ENCODE measurements around the gene KRT13.

KRT13 gene

GRCh38 chr17:41494524-41494923 is 10.9 kb downstream of the KRT13 start:
- peak; percentile 59 for DNase-seq (ENCODE audit: low spot score)

DNA sequence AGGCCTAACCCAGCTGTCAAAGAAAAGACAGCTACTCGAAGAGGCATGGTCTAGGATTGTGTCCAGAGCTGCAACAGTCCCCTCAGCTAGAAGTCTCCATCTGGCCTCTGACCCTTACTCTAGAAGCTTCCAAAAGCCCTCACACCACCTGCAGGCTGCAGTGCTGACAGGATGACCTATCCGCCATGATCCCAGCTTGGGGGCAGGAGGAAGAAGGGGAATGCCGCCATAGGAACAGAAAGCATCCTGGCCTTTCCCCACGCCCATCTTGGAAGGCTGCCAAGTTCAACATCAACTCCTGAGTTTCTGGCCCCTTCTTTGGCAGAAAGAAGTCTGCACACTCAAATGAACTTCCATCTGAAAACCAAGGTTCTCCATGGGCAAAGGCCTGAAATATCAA is 12.6 kb downstream of the KRT13 start:
- DNase-seq (ENCODE audit: low spot score) = no peak

DNA sequence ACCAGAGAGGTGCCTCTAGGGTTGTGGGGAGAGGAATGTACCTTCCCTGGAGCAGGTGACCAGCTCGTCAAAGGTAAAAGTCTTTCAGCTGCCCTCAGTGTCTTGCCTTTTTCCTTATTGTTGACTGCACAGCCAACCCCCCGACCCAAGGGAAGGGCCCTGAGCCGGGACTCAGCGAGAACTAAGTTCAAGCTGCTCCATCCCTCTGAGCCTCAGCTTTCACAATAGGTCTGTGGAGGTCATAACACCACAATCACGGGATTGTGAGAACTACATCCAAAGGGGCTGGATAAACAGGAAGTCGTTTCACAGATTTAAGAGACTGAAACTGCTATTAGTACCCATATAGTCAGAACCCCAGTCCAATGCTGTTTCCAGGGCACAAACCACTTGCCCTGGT is 13.1 kb downstream of the KRT13 start:
- no peak for DNase-seq (ENCODE audit: low spot score)

- no peak for DNase-seq (ENCODE audit: low spot score)
These were observed 13.9 kb downstream of the KRT13 start for GRCh38 chr17:41491476-41491875.

- DNase-seq (ENCODE audit: low spot score) = no peak
These were observed 15.1 kb downstream of the KRT13 start for GRCh38 chr17:41490000-41490990.

DNA sequence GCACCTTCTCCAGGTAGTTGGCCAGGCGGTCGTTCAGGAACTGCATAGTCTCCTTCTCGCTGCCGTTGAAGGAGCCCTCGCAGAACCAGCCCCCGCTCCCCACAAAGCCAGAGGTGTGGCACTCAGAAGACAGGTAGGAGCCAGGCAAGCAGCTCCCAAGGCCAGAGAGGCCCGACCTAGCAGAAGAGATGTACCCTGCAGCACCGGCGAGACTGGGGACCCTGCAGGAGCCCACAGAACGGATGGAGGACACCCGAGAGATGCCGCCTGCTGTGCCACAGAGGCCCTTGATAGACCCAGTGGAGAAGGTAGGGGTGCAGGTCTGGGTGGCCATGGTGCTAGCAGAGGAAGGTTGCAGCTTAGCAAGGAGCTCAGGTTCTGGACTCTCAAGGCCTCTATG is 15.9 kb downstream of the KRT13 start, which contains the start of gene KRT36:
KRT36 (minus strand) TSS at position 380 of the 400 bp plus-strand sequence; CDS start at position 334, 46 bp downstream.
- no peak for DNase-seq (ENCODE audit: low spot score)

DNA sequence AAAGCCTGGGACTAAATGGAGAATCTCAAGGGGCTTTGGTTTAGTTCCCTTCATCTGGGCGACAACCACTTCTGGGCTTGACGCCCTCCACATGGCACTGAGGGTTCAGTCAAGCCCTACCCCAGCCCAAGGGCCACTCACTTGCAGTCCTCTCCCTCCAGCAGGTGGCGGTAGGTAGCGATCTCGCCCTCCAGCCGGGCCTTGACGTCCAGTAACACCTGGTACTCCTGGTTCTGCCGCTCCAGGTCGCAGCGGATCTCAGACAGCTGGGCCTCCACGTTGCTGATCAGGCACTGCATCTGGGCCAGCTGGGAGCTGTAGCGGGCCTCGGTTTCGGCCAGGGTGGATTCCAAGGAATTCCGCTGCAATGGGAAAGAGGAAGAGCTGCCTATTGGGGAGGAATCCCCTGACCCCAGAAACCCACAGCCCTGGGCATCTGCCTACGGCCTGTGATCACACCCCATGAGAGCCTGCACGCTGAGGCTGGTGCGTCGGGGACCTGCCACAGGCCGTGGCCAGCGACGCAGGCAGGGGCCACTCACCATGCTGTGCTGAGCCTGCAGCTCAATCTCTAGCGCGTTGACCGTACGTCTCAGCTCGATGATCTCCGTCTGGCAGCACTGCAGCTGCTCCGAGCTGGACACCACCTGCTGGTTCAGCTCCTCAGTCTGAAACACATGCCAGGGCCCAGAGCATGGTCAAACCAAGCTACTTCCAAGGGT is 18.4 kb downstream of the KRT13 start:
- no peak for DNase-seq (ENCODE audit: low spot score)

- no peak for DNase-seq (ENCODE audit: low spot score)
These were observed 19.1 kb downstream of the KRT13 start for GRCh38 chr17:41486316-41486715.

- no peak for DNase-seq (ENCODE audit: low spot score)
These were observed 20.2 kb downstream of the KRT13 start for GRCh38 chr17:41484920-41485904.

- no peak for DNase-seq (ENCODE audit: low spot score)
These were observed 21.2 kb downstream of the KRT13 start for GRCh38 chr17:41483991-41484826.

GRCh38 chr17:41483531-41483930 is 21.9 kb downstream of the KRT13 start:
- DNase-seq (ENCODE audit: low spot score) = no peak

GRCh38 chr17:41481036-41481435 is 24.4 kb downstream of the KRT13 start, which contains the start of gene KRT35:
Gene KRT35 (minus strand): TSS chr17:41481151. CDS start chr17:41481097, 54 bp downstream.
- no peak for DNase-seq (ENCODE audit: low spot score)

DNA sequence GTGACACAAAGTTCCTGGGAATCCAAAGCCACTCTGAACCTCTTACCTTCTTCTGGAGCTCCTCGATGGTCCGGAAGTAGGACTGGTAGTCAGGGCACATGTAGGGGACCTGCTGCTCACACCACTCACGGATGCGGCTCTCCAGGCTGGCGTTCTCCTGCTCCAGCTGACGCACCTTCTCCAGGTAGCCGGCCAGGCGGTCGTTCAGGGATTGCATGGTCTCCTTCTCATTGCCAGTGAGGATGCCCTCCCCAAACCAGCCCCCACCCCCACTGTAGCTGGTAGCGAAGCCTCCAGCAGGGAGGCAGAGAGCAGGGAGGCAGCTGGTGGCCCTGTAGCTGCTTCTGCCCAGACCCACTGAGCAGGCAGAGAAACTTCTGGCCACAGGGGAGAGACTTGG is 24.8 kb downstream of the KRT13 start:
- DNase-seq (ENCODE audit: low spot score) = no peak

- DNase-seq (ENCODE audit: low spot score) = no peak
These were observed 25.3 kb downstream of the KRT13 start for GRCh38 chr17:41480136-41480535.

- DNase-seq (ENCODE audit: low spot score) = no peak
These were observed 27.2 kb downstream of the KRT13 start for GRCh38 chr17:41478237-41478636.

GRCh38 chr17:41476866-41477815 is 28.3 kb downstream of the KRT13 start:
- DNase-seq (ENCODE audit: low spot score) = no peak

GRCh38 chr17:41475421-41475820 is 30.0 kb downstream of the KRT13 start:
- DNase-seq (ENCODE audit: low spot score) = no peak

DNA sequence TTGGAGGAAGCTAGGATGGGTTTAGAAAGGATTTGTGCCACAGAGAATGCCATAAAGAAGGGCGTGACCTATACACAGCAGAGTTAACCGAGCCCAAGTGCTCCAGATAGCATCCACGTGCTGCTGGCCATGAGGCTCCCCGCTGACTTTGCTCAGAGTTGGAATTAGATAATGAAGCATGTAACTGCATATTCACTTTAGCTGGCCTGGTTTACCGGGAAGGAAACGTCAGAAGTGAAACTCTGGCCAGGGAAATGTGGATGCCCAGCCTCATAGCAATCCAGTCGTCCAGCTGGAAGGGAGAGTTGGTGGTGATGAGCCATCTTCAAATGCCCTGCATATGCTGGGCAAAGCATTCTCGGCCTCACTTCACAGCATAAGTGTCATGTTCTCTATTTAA is 30.5 kb downstream of the KRT13 start:
- DNase-seq (ENCODE audit: low spot score) = no peak

GRCh38 chr17:41468346-41468745 is 37.1 kb downstream of the KRT13 start:
- DNase-seq (ENCODE audit: low spot score) = no peak

GRCh38 chr17:41467561-41467960 is 37.9 kb downstream of the KRT13 start:
- no peak for DNase-seq (ENCODE audit: low spot score)

Data from AG20443 (cell line).